22Rv1 (cell line): Measurements from ENCODE around the gene PCP4.

ENCODE experiments used
- CTCF ChIP-seq: fragments of 450-650 bp; IDR thresholded peaks from 2 replicates; pipeline ENCODE4 v1.5.1; 2017; ENCODE audit warnings: mild to moderate bottlenecking
- ZFX ChIP-seq: fragments of 450-650 bp; IDR thresholded peaks from 2 replicates; pipeline ENCODE4 v1.6.1; 2017; ENCODE audit warnings: antibody characterized with exemption, borderline replicate concordance

- TF ChIP-seq CTCF (peak; percentile 19; the same call in 1 of the 2 replicates), ZFX (no peak)
Measured at GRCh38 chr21:39911286-39912199, 44.3 kb downstream of the PCP4 start.
